H9 (cell line): ENCODE data around the gene CD80. TPM values are rescaled to one million over a fixed set of nuclear protein-coding genes. Genes with fewer than 3 reads are reported as not detected.

Experiments
- DNase-seq: peaks from one replicate; pipeline ENCODE4 v3.0.0-alpha.2; 2017
- H2AFZ ChIP-seq: one replicate; pipeline ENCODE4 v1.6.1; 2013; ENCODE audit warnings: mild to moderate bottlenecking, low read length, control low read depth, moderate library complexity
- H2AK5ac ChIP-seq: 2 replicates; pipeline ENCODE4 v1.6.1; 2013; ENCODE audit warnings: low read length, control low read depth, mixed read lengths; ENCODE audit not compliant: insufficient read length
- H2BK120ac ChIP-seq: one replicate; pipeline ENCODE4 v1.6.1; 2013; ENCODE audit warnings: low read depth, mild to moderate bottlenecking, low read length, control low read depth, inconsistent platforms; ENCODE audit not compliant: poor library complexity, severe bottlenecking
- H2BK12ac ChIP-seq: 2 replicates; pipeline ENCODE4 v1.6.1; 2013; ENCODE audit warnings: low read length, control low read depth, mixed read lengths, low read depth; ENCODE audit not compliant: insufficient read length
- H2BK15ac ChIP-seq: 2 replicates; pipeline ENCODE4 v1.6.1; 2013; ENCODE audit warnings: low read depth, low read length, control low read depth
- H2BK20ac ChIP-seq: one replicate; pipeline ENCODE4 v1.6.1; 2013; ENCODE audit warnings: low read depth, mild to moderate bottlenecking, low read length, control low read depth, inconsistent platforms; ENCODE audit not compliant: poor library complexity, severe bottlenecking
- H2BK5ac ChIP-seq: 2 replicates; pipeline ENCODE4 v1.6.1; 2013; ENCODE audit warnings: low read length, control low read depth, mixed read lengths; ENCODE audit not compliant: insufficient read length
- H3K14ac ChIP-seq: 2 replicates; pipeline ENCODE4 v1.6.1; 2013; ENCODE audit warnings: low read length, control low read depth; ENCODE audit not compliant: insufficient read depth
- H3K18ac ChIP-seq: 2 replicates; pipeline ENCODE4 v1.6.1; 2013; ENCODE audit warnings: low read depth, mild to moderate bottlenecking, mixed read lengths, low read length, control low read depth; ENCODE audit not compliant: insufficient read length
- H3K23ac ChIP-seq: 2 replicates; pipeline ENCODE4 v1.6.1; 2013; ENCODE audit warnings: low read length, control low read depth, mixed read lengths, low read depth; ENCODE audit not compliant: insufficient read length
- H3K23me2 ChIP-seq: 2 replicates; pipeline ENCODE4 v1.6.1; 2013; ENCODE audit warnings: low read depth, mild to moderate bottlenecking, mixed read lengths, low read length, control low read depth; ENCODE audit not compliant: insufficient read length, poor library complexity, severe bottlenecking
- H3K27ac ChIP-seq: 2 replicates; pipeline ENCODE4 v1.5.1; 2013; ENCODE audit warnings: low read length, control low read depth, mixed read lengths, low read depth; ENCODE audit not compliant: insufficient read length
- H3K27me3 ChIP-seq: 2 replicates; pipeline ENCODE4 v1.6.1; 2013; ENCODE audit warnings: low read length, control low read depth, inconsistent platforms; ENCODE audit not compliant: insufficient read depth
- H3K4ac ChIP-seq: 2 replicates; pipeline ENCODE4 v1.6.1; 2013; ENCODE audit warnings: low read depth, mild to moderate bottlenecking, control low read depth, inconsistent platforms, low read length, moderate library complexity
- H3K4me1 ChIP-seq: 2 replicates; pipeline ENCODE4 v1.6.1; 2013; ENCODE audit warnings: low read length, control low read depth, inconsistent platforms; ENCODE audit not compliant: insufficient read depth
- H3K4me2 ChIP-seq: 2 replicates; pipeline ENCODE4 v1.6.1; 2013; ENCODE audit warnings: low read length, control low read depth, mixed read lengths; ENCODE audit not compliant: insufficient read length, insufficient read depth
- H3K56ac ChIP-seq: 2 replicates; pipeline ENCODE4 v1.6.1; 2013; ENCODE audit warnings: low read depth, mild to moderate bottlenecking, mixed read lengths, low read length, control low read depth; ENCODE audit not compliant: insufficient read length
- H3K79me1 ChIP-seq: 2 replicates; pipeline ENCODE4 v1.6.1; 2013; ENCODE audit warnings: low read depth, mild to moderate bottlenecking, moderate library complexity, low read length, control low read depth, inconsistent platforms; ENCODE audit not compliant: insufficient read depth, poor library complexity, severe bottlenecking
- H3K79me2 ChIP-seq: 2 replicates; pipeline ENCODE4 v1.6.1; 2013; ENCODE audit warnings: low read length, control low read depth, inconsistent platforms; ENCODE audit not compliant: insufficient read depth
- H3K9ac ChIP-seq: 2 replicates; pipeline ENCODE4 v1.6.1; 2013; ENCODE audit warnings: low read length, control low read depth, mixed read lengths; ENCODE audit not compliant: insufficient read length; ENCODE audit errors: extremely low read depth
- H3K9me3 ChIP-seq: one replicate; pipeline ENCODE4 v1.6.1; 2013; ENCODE audit warnings: low read depth, low read length, inconsistent platforms; ENCODE audit not compliant: control insufficient read depth
- H3T11ph ChIP-seq: one replicate; pipeline ENCODE4 v1.6.1; 2013; ENCODE audit warnings: mild to moderate bottlenecking, low read length, control low read depth, inconsistent platforms
- H4K20me1 ChIP-seq: one replicate; pipeline ENCODE4 v1.6.1; 2013; ENCODE audit not compliant: control insufficient read depth, insufficient read length, insufficient read depth
- H4K5ac ChIP-seq: 2 replicates; pipeline ENCODE4 v1.6.1; 2013; ENCODE audit warnings: low read depth, mild to moderate bottlenecking, mixed read lengths, low read length, control low read depth; ENCODE audit not compliant: insufficient read length
- H4K8ac ChIP-seq: replicated peaks from 2 replicates; pipeline ENCODE4 v1.6.1; 2013; ENCODE audit warnings: low read length, control low read depth, mixed read lengths, low read depth; ENCODE audit not compliant: insufficient read length
- H4K91ac ChIP-seq: 2 replicates; pipeline ENCODE4 v1.6.1; 2013; ENCODE audit warnings: low read depth, mild to moderate bottlenecking, moderate library complexity, mixed read lengths, low read length, control low read depth; ENCODE audit not compliant: insufficient read length
- H3K27ac Mint-ChIP-seq, 3 experiments: 2 replicates in 2 of 3; 3 replicates in 1 of 3; pipeline ENCODE4 v1.8.0; 2020 to 2021; ENCODE audit warnings: mixed read lengths in 3 of 3, mild to moderate bottlenecking in 1 of 3, moderate library complexity in 1 of 3
- H3K27me3 Mint-ChIP-seq: 2 replicates; pipeline ENCODE4 v1.8.0; 2021; ENCODE audit warnings: low read depth, mild to moderate bottlenecking, moderate library complexity, mixed read lengths
- H3K36me3 Mint-ChIP-seq, 3 experiments: 2 replicates in 2 of 3; 3 replicates in 1 of 3; pipeline ENCODE4 v1.8.0; 2020 to 2021; ENCODE audit warnings: low read depth in 3 of 3, mixed read lengths in 3 of 3; ENCODE audit not compliant: insufficient read depth in 1 of 3
- H3K4me1 Mint-ChIP-seq, 2 experiments: 2 replicates each; pipeline ENCODE4 v1.8.0; 2020; ENCODE audit warnings: mixed read lengths in 2 of 2
- H3K4me3 Mint-ChIP-seq, 2 experiments: 2 replicates in 1 of 2; 3 replicates in 1 of 2; pipeline ENCODE4 v1.8.0; 2020 to 2021; ENCODE audit warnings: mild to moderate bottlenecking in 2 of 2, mixed read lengths in 2 of 2, moderate library complexity in 1 of 2
- H3K9me3 Mint-ChIP-seq, 2 experiments: 2 replicates in 1 of 2; 3 replicates in 1 of 2; pipeline ENCODE4 v1.8.0; 2020; ENCODE audit warnings: mild to moderate bottlenecking in 2 of 2, mixed read lengths in 2 of 2, moderate library complexity in 1 of 2
- WGBS: extraction: QIAGEN DNeasy Blood & Tissue Kit; methylation state at CpG from one replicate; pipeline ENCODE4 v1.1.7; 2013; ENCODE audit warnings: missing lambda C conversion rate, low lambda C conversion rate, mixed read lengths; ENCODE audit not compliant: insufficient read length; ENCODE audit errors: extremely low coverage; 5-methylcytosine and 5-hydroxymethylcytosine counted together
- total RNA-seq: library from RNA; stranded (reverse); gene quantifications from 2 replicates; pipeline ENCODE4 v1.2.1, GENCODE V29; 2021
- TF ChIP-seq, protein P1 (sequence below): fragments of 200-600 bp; sonication (generic); conservative IDR thresholded peaks from 3 replicates; pipeline ENCODE4 v1.8.0; 2021; ENCODE audit warnings: antibody characterized with exemption, mild to moderate bottlenecking

The CD80 gene
- total RNA-seq, 1 experiment from 2014 or later: not detected

DNA sequence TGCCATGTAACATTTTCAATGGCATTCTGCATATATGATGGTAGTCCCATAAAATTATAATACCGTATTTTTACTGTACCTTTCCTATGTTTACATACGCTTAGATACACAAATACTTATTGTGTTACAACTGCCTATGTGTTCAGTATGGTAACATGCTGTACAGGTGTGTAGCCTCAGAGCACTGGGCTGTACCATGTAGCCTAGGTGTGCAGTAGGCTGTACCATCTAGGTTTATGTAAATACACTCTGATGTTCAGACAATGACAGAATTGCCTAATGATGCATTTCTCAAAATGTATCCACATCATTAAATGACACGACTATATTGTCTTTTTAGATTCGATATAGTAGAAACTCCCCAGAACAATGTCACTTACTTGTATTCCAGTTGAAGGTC, 22.7 kb downstream of the CD80 start:
- Histone ChIP-seq H4K5ac (no peak overlapping the region), H3K79me1 (no peaks in the 10 kb centered on the region), H3K4me2 (no peak overlapping the region), H3K18ac (no peak overlapping the region), H3K9ac (no peak overlapping the region), H2AK5ac (no peak overlapping the region), H3K56ac (no peak overlapping the region), H3K23me2 (no peaks in the 10 kb centered on the region), H3K14ac (no peak overlapping the region), H2BK20ac (no peak overlapping the region), H2BK5ac (no peak overlapping the region), H3K79me2 (no peaks in the 10 kb centered on the region), H3K27ac (no peak overlapping the region), H2BK15ac (no peak overlapping the region), H4K91ac (no peak overlapping the region), H3K27me3 (no peaks in the 10 kb centered on the region), H2AFZ (no peak overlapping the region), H3K23ac (no peak overlapping the region), H3T11ph (no peak overlapping the region), H3K4ac (no peak overlapping the region), H4K8ac (no peak overlapping the region), H2BK12ac (no peak overlapping the region), H3K4me1 (no peaks in the 10 kb centered on the region), H2BK120ac (no peak overlapping the region), H3K9me3 (no peaks in the 10 kb centered on the region), H4K20me1 (no peaks in the 10 kb centered on the region)
- no peaks in the 10 kb centered on the region for H3K27me3 Mint-ChIP-seq
- no peaks in the 10 kb centered on the region for H3K36me3 Mint-ChIP-seq
- no CpG with 5 or more reads among the region's 4 CpGs for WGBS
- no peak for DNase-seq
- no peaks in the 10 kb centered on the region for H3K9me3 Mint-ChIP-seq
- H3K4me3 Mint-ChIP-seq: no peak overlapping the region
- no peaks in the 10 kb centered on the region; a peak in 1 of 4 replicates for H3K4me1 Mint-ChIP-seq
- no peak overlapping the region for H3K27ac Mint-ChIP-seq
- TF ChIP-seq, protein P1, sequence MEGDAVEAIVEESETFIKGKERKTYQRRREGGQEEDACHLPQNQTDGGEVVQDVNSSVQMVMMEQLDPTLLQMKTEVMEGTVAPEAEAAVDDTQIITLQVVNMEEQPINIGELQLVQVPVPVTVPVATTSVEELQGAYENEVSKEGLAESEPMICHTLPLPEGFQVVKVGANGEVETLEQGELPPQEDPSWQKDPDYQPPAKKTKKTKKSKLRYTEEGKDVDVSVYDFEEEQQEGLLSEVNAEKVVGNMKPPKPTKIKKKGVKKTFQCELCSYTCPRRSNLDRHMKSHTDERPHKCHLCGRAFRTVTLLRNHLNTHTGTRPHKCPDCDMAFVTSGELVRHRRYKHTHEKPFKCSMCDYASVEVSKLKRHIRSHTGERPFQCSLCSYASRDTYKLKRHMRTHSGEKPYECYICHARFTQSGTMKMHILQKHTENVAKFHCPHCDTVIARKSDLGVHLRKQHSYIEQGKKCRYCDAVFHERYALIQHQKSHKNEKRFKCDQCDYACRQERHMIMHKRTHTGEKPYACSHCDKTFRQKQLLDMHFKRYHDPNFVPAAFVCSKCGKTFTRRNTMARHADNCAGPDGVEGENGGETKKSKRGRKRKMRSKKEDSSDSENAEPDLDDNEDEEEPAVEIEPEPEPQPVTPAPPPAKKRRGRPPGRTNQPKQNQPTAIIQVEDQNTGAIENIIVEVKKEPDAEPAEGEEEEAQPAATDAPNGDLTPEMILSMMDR: no peak
